ENCODE results near the gene RAB2B.

Gene RAB2B

GRCh38 chr14:21476925-21477681 lies at the start of gene RAB2B, which contains the start of gene TOX4:
RAB2B (minus strand) TSS chr14:21476959; CDS start chr14:21476872, 87 bp downstream.
TOX4 (plus strand) TSS chr14:21477195; CDS start chr14:21477279, 84 bp downstream.
- peak; percentile 98 for DNase-seq
- peaks cover 10% of the 10 kb centered on the region for H3K36me3 ChIP-seq (replicated peaks)
- in situ Hi-C loops (cut with HindIII; ENCODE audit: low pct_ligation_motif_present, low sequenced_read_pairs): no loop called here
- TF ChIP-seq, protein P1, sequence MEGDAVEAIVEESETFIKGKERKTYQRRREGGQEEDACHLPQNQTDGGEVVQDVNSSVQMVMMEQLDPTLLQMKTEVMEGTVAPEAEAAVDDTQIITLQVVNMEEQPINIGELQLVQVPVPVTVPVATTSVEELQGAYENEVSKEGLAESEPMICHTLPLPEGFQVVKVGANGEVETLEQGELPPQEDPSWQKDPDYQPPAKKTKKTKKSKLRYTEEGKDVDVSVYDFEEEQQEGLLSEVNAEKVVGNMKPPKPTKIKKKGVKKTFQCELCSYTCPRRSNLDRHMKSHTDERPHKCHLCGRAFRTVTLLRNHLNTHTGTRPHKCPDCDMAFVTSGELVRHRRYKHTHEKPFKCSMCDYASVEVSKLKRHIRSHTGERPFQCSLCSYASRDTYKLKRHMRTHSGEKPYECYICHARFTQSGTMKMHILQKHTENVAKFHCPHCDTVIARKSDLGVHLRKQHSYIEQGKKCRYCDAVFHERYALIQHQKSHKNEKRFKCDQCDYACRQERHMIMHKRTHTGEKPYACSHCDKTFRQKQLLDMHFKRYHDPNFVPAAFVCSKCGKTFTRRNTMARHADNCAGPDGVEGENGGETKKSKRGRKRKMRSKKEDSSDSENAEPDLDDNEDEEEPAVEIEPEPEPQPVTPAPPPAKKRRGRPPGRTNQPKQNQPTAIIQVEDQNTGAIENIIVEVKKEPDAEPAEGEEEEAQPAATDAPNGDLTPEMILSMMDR (IDR thresholded peaks at IDR 0.05; ENCODE audit: low read depth, low read length, missing control alignments): peak; percentile 99
- no peaks in the 10 kb centered on the region for H3K27me3 ChIP-seq (replicated peaks)
- peak within 1 kb of the TSS; percentile 96 for H3K4me3 ChIP-seq (ENCODE audit: low read depth, low read length)
- H3K27ac ChIP-seq: peak within 1 kb of the TSS; percentile 94

- no peak within 1 kb of the TSS for H3K27ac ChIP-seq
- in situ Hi-C loops (cut with HindIII; ENCODE audit: low pct_ligation_motif_present, low sequenced_read_pairs): no loop called here
- H3K36me3 ChIP-seq (replicated peaks): no peaks in the 10 kb centered on the region
- H3K27me3 ChIP-seq (replicated peaks): no peaks in the 10 kb centered on the region
- peak within 1 kb of the TSS; percentile 69 for H3K4me3 ChIP-seq (ENCODE audit: low read depth, low read length)
- DNase-seq: peak; percentile 45
- TF ChIP-seq, protein P1 (IDR thresholded peaks at IDR 0.05; ENCODE audit: low read depth, low read length, missing control alignments): no peak
Observed at GRCh38 chr14:21525962-21526671, 49.4 kb upstream of the RAB2B start, which contains the start of gene SALL2. SALL2 (minus strand) TSS chr14:21526346; CDS start chr14:21526127, 219 bp downstream.

GRCh38 chr14:21525571-21525961 lies 48.8 kb upstream of the RAB2B start:
- TF ChIP-seq, protein P1 (IDR thresholded peaks at IDR 0.05; ENCODE audit: low read depth, low read length, missing control alignments): no peak
- peak; percentile 27 for DNase-seq
- H3K27ac ChIP-seq: no peak overlapping the region
- H3K36me3 ChIP-seq (replicated peaks): no peaks in the 10 kb centered on the region
- H3K27me3 ChIP-seq (replicated peaks): no peaks in the 10 kb centered on the region
- H3K4me3 ChIP-seq (ENCODE audit: low read depth, low read length): peak overlapping the region; percentile 69
- in situ Hi-C loops (cut with HindIII; ENCODE audit: low pct_ligation_motif_present, low sequenced_read_pairs): no loop called here

DNA sequence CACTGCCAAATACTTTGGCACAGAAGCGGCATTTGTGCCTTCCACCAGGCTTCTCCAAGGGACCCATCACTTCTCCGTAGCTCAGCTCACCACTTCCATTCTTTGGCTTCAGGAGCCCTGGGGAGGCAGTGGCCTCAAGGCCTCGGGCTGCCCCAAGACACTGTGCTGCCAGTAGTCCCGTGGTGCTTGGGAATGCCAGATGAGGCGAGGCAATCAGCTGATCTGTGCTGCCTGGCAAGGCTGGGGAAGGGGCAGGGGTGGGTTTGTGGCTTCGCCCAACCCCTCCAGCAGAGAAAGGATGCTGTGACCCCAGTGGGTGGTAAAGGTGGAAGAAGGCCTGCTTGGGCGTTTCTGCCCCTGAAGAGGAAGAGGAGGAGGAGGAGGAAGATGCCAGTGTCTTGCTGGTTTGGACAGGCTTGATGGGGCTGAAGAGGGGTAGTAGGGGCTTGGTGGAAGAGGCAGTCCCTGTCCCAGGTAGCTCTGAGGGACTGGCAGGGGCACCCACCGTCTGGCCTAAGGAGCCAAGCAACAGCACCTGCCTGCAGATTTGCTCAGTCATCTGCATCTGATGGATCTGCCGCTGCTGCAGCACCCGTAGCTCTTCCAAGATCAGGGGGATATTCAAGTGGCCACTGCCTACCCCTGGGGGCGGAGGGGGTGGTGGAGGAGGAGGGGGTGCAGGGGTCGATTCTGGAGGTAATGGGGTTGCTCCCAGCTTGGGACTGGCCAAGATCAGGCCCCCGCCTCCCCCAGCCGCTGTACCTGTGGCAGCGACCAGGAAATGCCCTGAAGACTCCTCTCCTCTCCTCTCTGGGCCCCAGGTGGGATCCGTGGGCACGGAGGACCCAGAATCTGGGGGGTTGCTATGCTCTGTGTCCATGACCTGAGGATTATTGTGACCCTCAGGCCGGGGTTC lies 48.1 kb upstream of the RAB2B start:
- in situ Hi-C loops (cut with HindIII; ENCODE audit: low pct_ligation_motif_present, low sequenced_read_pairs): no loop called here
- no peak overlapping the region for H3K27ac ChIP-seq
- H3K27me3 ChIP-seq (replicated peaks): no peaks in the 10 kb centered on the region
- DNase-seq: no peak
- TF ChIP-seq, protein P1 (IDR thresholded peaks at IDR 0.05; ENCODE audit: low read depth, low read length, missing control alignments): no peak
- no peaks in the 10 kb centered on the region for H3K36me3 ChIP-seq (replicated peaks)
- peak overlapping the region; percentile 69 for H3K4me3 ChIP-seq (ENCODE audit: low read depth, low read length)

DNA sequence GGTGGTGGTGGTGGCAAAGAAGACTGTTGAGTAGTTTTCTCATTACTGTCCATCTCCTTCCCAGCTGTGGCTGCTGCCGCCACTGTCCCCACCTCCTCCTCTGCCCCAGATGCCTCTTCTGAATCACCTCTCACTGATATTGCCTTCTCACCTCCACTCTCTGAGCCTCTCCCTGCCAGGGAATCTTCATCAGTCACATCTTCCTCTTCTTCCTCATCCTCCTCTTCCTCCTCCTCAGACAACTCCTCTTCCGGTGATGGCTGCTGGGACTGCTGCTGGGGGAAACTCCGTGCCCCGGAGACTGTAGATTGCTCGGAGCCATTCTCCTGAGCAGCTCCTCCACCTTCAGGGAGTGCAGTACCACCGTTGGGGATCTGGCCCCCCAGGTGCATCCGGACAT lies 46.4 kb upstream of the RAB2B start:
- in situ Hi-C loops (cut with HindIII; ENCODE audit: low pct_ligation_motif_present, low sequenced_read_pairs): no loop called here
- Histone ChIP-seq H3K27ac (no peak overlapping the region), H3K27me3 (replicated peaks) (no peaks in the 10 kb centered on the region), H3K36me3 (replicated peaks) (no peaks in the 10 kb centered on the region), H3K4me3 (ENCODE audit: low read depth, low read length) (no peak overlapping the region)
- DNase-seq: no peak
- TF ChIP-seq, protein P1 (IDR thresholded peaks at IDR 0.05; ENCODE audit: low read depth, low read length, missing control alignments): no peak
